Astrocyte (in vitro differentiated cells and primary cell): ENCODE results near the gene CYP2C9. TPM values are rescaled to one million over a fixed set of nuclear protein-coding genes. Genes with fewer than 3 reads are reported as not detected.

Experiments
- DNase-seq: peaks from one replicate; pipeline ENCODE4 v3.0.0-alpha.2; 2010; ENCODE audit warnings: low read depth
- FAIRE-seq: peaks from 2 replicates; lab custom pipeline; 2011; peaks lifted over from hg19 to GRCh38; lab: Jason Lieb, UNC
- H2AFZ ChIP-seq: 2 replicates; pipeline ENCODE4 v1.6.0; 2012; ENCODE audit warnings: low read depth, low read length, inconsistent platforms
- H3K27ac ChIP-seq: 2 replicates; pipeline ENCODE4 v1.5.1; 2011; ENCODE audit warnings: low read depth, low read length, inconsistent platforms
- H3K27me3 ChIP-seq: 2 replicates; pipeline ENCODE4 v1.6.0; 2011; ENCODE audit warnings: low read length, inconsistent platforms; ENCODE audit not compliant: insufficient read depth
- H3K36me3 ChIP-seq: 2 replicates; pipeline ENCODE4 v1.5.1; 2011; ENCODE audit warnings: low read length, inconsistent platforms; ENCODE audit not compliant: insufficient read depth
- H3K4me1 ChIP-seq: 2 replicates; pipeline ENCODE4 v1.5.1; 2011; ENCODE audit warnings: low read length, inconsistent platforms; ENCODE audit not compliant: insufficient read depth
- H3K4me2 ChIP-seq: 2 replicates; pipeline ENCODE4 v1.6.0; 2012; ENCODE audit warnings: low read length, inconsistent platforms
- H3K4me3 ChIP-seq: 2 replicates; pipeline ENCODE4 v1.5.1; 2011; ENCODE audit warnings: low read depth, mild to moderate bottlenecking, low read length, inconsistent platforms; ENCODE audit not compliant: insufficient read depth
- H3K79me2 ChIP-seq: 2 replicates; pipeline ENCODE4 v1.6.0; 2012; ENCODE audit warnings: mild to moderate bottlenecking, low read length, inconsistent platforms; ENCODE audit not compliant: insufficient read depth
- H3K9ac ChIP-seq: 2 replicates; pipeline ENCODE4 v1.6.0; 2012; ENCODE audit warnings: mild to moderate bottlenecking, low read length, inconsistent platforms
- H3K9me3 ChIP-seq: 2 replicates; pipeline ENCODE4 v1.5.1; 2012; ENCODE audit warnings: low read depth, mild to moderate bottlenecking, low read length, inconsistent platforms; ENCODE audit not compliant: insufficient read depth
- H4K20me1 ChIP-seq: 2 replicates; pipeline ENCODE4 v1.6.0; 2012; ENCODE audit warnings: low read length, inconsistent platforms; ENCODE audit not compliant: insufficient read depth
- H3K27ac Mint-ChIP-seq: one replicate; pipeline ENCODE4 v1.8.0; 2021; ENCODE audit warnings: mild to moderate bottlenecking, mixed read lengths; ENCODE audit not compliant: unreplicated experiment
- H3K27me3 Mint-ChIP-seq: one replicate; pipeline ENCODE4 v1.8.0; 2021; ENCODE audit warnings: low read depth, mixed read lengths; ENCODE audit not compliant: unreplicated experiment
- H3K36me3 Mint-ChIP-seq: one replicate; pipeline ENCODE4 v1.8.0; 2021; ENCODE audit warnings: low read depth, mixed read lengths; ENCODE audit not compliant: unreplicated experiment
- H3K4me1 Mint-ChIP-seq: one replicate; pipeline ENCODE4 v1.8.0; 2021; ENCODE audit warnings: low read depth, mixed read lengths; ENCODE audit not compliant: unreplicated experiment
- H3K4me3 Mint-ChIP-seq: one replicate; pipeline ENCODE4 v1.8.0; 2021; ENCODE audit warnings: mild to moderate bottlenecking, moderate library complexity, mixed read lengths; ENCODE audit not compliant: unreplicated experiment
- H3K9me3 Mint-ChIP-seq: one replicate; pipeline ENCODE4 v1.8.0; 2021; ENCODE audit warnings: mild to moderate bottlenecking, mixed read lengths; ENCODE audit not compliant: unreplicated experiment
- EZH2 ChIP-seq: IDR thresholded peaks from 2 replicates; pipeline ENCODE4 v1.6.1; 2012; ENCODE audit warnings: mild to moderate bottlenecking, low read length, inconsistent platforms; ENCODE audit not compliant: insufficient read depth
- total RNA-seq: library from RNA; stranded (reverse); gene quantifications from 2 replicates; pipeline ENCODE4 v1.2.1, GENCODE V29; 2021
- TF ChIP-seq, protein P1 (sequence below): IDR thresholded peaks from 2 replicates; pipeline ENCODE4 v1.5.1; 2011; ENCODE audit warnings: low read depth, mild to moderate bottlenecking, inconsistent platforms, low read length, moderate library complexity; ENCODE audit not compliant: insufficient read depth

The CYP2C9 gene
- total RNA-seq, 1 donor from 2014 or later = not detected

- Mint-ChIP-seq H3K27ac (peak overlapping the region; percentile 55), H3K27me3 (no peaks in the 10 kb centered on the region), H3K9me3 (no peaks in the 10 kb centered on the region), H3K4me3 (no peak overlapping the region), H3K36me3 (no peaks in the 10 kb centered on the region), H3K4me1 (peaks cover 4% of the 10 kb centered on the region)
- Histone ChIP-seq H3K79me2 (no peaks in the 10 kb centered on the region), H3K27me3 (no peaks in the 10 kb centered on the region), H3K36me3 (no peaks in the 10 kb centered on the region), H2AFZ (no peak overlapping the region), H3K9me3 (no peaks in the 10 kb centered on the region), H3K9ac (no peak overlapping the region), H4K20me1 (no peaks in the 10 kb centered on the region), H3K4me3 (no peak overlapping the region), H3K4me2 (no peak overlapping the region), H3K27ac (no peak overlapping the region), H3K4me1 (no peaks in the 10 kb centered on the region)
- TF ChIP-seq EZH2 = no peak
- TF ChIP-seq, protein P1, sequence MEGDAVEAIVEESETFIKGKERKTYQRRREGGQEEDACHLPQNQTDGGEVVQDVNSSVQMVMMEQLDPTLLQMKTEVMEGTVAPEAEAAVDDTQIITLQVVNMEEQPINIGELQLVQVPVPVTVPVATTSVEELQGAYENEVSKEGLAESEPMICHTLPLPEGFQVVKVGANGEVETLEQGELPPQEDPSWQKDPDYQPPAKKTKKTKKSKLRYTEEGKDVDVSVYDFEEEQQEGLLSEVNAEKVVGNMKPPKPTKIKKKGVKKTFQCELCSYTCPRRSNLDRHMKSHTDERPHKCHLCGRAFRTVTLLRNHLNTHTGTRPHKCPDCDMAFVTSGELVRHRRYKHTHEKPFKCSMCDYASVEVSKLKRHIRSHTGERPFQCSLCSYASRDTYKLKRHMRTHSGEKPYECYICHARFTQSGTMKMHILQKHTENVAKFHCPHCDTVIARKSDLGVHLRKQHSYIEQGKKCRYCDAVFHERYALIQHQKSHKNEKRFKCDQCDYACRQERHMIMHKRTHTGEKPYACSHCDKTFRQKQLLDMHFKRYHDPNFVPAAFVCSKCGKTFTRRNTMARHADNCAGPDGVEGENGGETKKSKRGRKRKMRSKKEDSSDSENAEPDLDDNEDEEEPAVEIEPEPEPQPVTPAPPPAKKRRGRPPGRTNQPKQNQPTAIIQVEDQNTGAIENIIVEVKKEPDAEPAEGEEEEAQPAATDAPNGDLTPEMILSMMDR = no peak
- DNase-seq (no peak), FAIRE-seq (no peak)
Observed at GRCh38 chr10:95035332-95036295, 97.2 kb downstream of the CYP2C9 start.

- H3K27ac ChIP-seq = no peak overlapping the region
- H3K4me2 ChIP-seq = no peak overlapping the region
- H3K4me1 ChIP-seq = no peaks in the 10 kb centered on the region
- Mint-ChIP-seq H3K27ac (no peak overlapping the region), H3K27me3 (no peaks in the 10 kb centered on the region), H3K4me1 (peaks cover 4% of the 10 kb centered on the region), H3K36me3 (no peaks in the 10 kb centered on the region), H3K4me3 (no peak overlapping the region), H3K9me3 (no peaks in the 10 kb centered on the region)
- no peaks in the 10 kb centered on the region for H3K36me3 ChIP-seq
- no peaks in the 10 kb centered on the region for H4K20me1 ChIP-seq
- no peaks in the 10 kb centered on the region for H3K9me3 ChIP-seq
- no peaks in the 10 kb centered on the region for H3K79me2 ChIP-seq
- FAIRE-seq (no peak), DNase-seq (no peak)
- no peak overlapping the region for H3K4me3 ChIP-seq
- no peaks in the 10 kb centered on the region for H3K27me3 ChIP-seq
- no peak for TF ChIP-seq EZH2
- TF ChIP-seq, protein P1 = no peak
- no peak overlapping the region for H3K9ac ChIP-seq
- H2AFZ ChIP-seq = no peak overlapping the region
Observed at GRCh38 chr10:95039281-95039680, 100.8 kb downstream of the CYP2C9 start.

Other genes with a start within 250 kb of the CYP2C9 start
- not detected in 2 replicates for gene CYP2C19, start 176.0 kb upstream of the CYP2C9 start, total RNA-seq
- 0.34 and 0.39 TPM in 2 replicates for gene CYP2C8, start 130.8 kb downstream of the CYP2C9 start, total RNA-seq